Panc1 (cell line): Measurements from ENCODE around the gene GLRX. TPM values are rescaled to one million over a fixed set of nuclear protein-coding genes. Genes with fewer than 3 reads are reported as not detected.

Experiments used
- ATAC-seq: fragments of 200-7000 bp; cut with Tn5 transposase; 2 replicates; pipeline ENCODE4 v1.9.1; 2020; ENCODE audit warnings: mild to moderate bottlenecking, moderate library complexity
- BruUV-seq: library from RNA; stranded (reverse); fragments of 400-500 nt; replicated peaks from 2 replicates; lab custom pipeline; 2021; lab: Mats Ljungman, UMichigan
- CTCF ChIA-PET: fragments of 300-600 bp; sonication (Branson Sonifier 250); formaldehyde crosslinking; loops from one replicate; lab custom pipeline; 2022; ENCODE audit warnings: antibody characterized with exemption; lab: Charles Lee
- POLR2A ChIA-PET: fragments of 300-600 bp; sonication (Branson Sonifier 250); formaldehyde crosslinking; loops from one replicate; lab custom pipeline; 2022; ENCODE audit warnings: antibody characterized with exemption; lab: Charles Lee
- DNase-seq: peaks from one replicate; pipeline ENCODE4 v3.0.0-alpha.2; 2010; ENCODE audit warnings: low read depth, low spot score
- H3K27ac ChIP-seq: 2 replicates; pipeline ENCODE4 v1.5.1; 2011; ENCODE audit warnings: mild to moderate bottlenecking, low read length, inconsistent platforms
- H3K27me3 ChIP-seq: fragments of 200-500 bp; sonication (Bioruptor generic); 2 replicates; pipeline ENCODE4 v1.6.0; 2014; ENCODE audit warnings: low read length, inconsistent platforms; ENCODE audit not compliant: control insufficient read depth, insufficient read depth
- H3K36me3 ChIP-seq: fragments of 200-500 bp; sonication (Bioruptor generic); 2 replicates; pipeline ENCODE4 v1.5.1; 2014; ENCODE audit warnings: inconsistent platforms, mild to moderate bottlenecking, low read length, moderate library complexity; ENCODE audit not compliant: control insufficient read depth, insufficient read depth
- H3K4me1 ChIP-seq: 2 replicates; pipeline ENCODE4 v1.5.1; 2011; ENCODE audit warnings: inconsistent platforms, mild to moderate bottlenecking, low read length, moderate library complexity; ENCODE audit not compliant: control insufficient read depth, insufficient read depth
- H3K4me3 ChIP-seq, 2 experiments: 2 replicates each; pipeline ENCODE4 v1.5.1; 2011 to 2012; ENCODE audit warnings: low read depth in 2 of 2, low read length in 2 of 2, mild to moderate bottlenecking in 2 of 2, inconsistent platforms in 1 of 2, moderate library complexity in 1 of 2
- H3K9me3 ChIP-seq: fragments of 200-500 bp; sonication (Bioruptor generic); 2 replicates; pipeline ENCODE4 v1.5.1; 2014; ENCODE audit warnings: low read depth, mild to moderate bottlenecking, inconsistent platforms, low read length, moderate library complexity; ENCODE audit not compliant: control insufficient read depth, insufficient read depth
- POLR2AphosphoS5 ChIP-seq: IDR thresholded peaks from 2 replicates; pipeline ENCODE4 v1.6.1; 2012; ENCODE audit warnings: mild to moderate bottlenecking, low read depth, low read length, moderate library complexity
- SIN3A ChIP-seq: IDR thresholded peaks from 2 replicates; pipeline ENCODE4 v1.6.1; 2012; ENCODE audit warnings: low read depth, mild to moderate bottlenecking, low read length, moderate library complexity, borderline replicate concordance; ENCODE audit not compliant: insufficient read depth
- TCF7L2 ChIP-seq: IDR thresholded peaks from 2 replicates; pipeline ENCODE4 v1.6.1; 2011; ENCODE audit warnings: mild to moderate bottlenecking, low read depth, low read length, inconsistent platforms
- in situ Hi-C: cut with HindIII; loops from 2 replicates; pipeline ENCODE4 v1.10.0; 2016; ENCODE audit warnings: low sequenced_read_pairs, low pct_unique_long_range_greater_than_20kb
- intact Hi-C: fragments of 100-400 bp; cut with micrococcal nuclease; formaldehyde crosslinking; loops from one replicate; pipeline ENCODE4 v1.10.0; 2022; ENCODE audit not compliant: unreplicated experiment
- total RNA-seq: library from RNA; stranded (reverse); gene quantifications from one replicate; pipeline ENCODE4 v1.2.1, GENCODE V29; 2021; ENCODE audit not compliant: unreplicated experiment
- TF ChIP-seq, protein P1 (sequence below), 2 experiments: IDR thresholded peaks; 2 replicates each; pipeline ENCODE4 v1.6.1; 2011 to 2012; ENCODE audit warnings: low read depth in 2 of 2, control low read depth in 1 of 2, low read length in 1 of 2, mild to moderate bottlenecking in 1 of 2, moderate library complexity in 1 of 2; ENCODE audit not compliant: insufficient read depth in 1 of 2
- TF ChIP-seq, protein P2 (sequence below): fragments of 450-650 bp; IDR thresholded peaks from 2 replicates; pipeline ENCODE4 v1.5.1; 2017; ENCODE audit warnings: mild to moderate bottlenecking

The GLRX gene
- total RNA-seq, 1 experiment from 2014 or later, result 5.8 TPM

DNA sequence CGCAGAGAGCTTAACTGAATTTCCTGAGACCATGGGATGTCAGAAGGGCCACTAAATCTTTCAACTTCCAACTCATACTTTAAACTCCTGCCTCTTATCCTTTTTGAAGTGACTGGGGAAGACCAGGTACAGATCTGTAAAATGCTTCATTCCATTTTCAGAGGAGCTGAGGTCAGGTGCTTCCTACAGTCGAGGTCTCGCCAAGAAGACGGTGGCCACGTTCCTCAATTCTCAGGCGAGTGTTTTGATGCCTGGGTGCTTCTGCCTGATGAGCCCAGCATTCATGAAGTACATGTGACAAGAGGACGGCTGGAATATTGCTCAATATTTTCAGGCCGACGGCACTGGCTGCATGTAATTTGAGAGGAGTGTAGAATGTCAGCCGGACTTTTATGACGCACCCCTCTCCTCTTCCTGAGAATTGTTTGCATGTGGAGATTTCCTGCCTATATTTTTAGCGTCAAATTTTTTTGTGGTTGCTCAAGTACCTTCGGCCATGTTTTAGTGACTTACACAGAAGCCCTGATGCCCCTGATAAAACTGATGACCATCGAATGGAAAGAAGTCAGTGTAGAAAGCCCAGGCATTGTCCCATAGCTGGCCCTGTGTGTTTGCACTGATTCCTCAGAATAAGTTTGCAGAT is 38.8 kb upstream of the GLRX start:
- no peaks in the 10 kb centered on the region for H3K9me3 ChIP-seq
- no peak for TF ChIP-seq POLR2AphosphoS5
- TF ChIP-seq, protein P1, sequence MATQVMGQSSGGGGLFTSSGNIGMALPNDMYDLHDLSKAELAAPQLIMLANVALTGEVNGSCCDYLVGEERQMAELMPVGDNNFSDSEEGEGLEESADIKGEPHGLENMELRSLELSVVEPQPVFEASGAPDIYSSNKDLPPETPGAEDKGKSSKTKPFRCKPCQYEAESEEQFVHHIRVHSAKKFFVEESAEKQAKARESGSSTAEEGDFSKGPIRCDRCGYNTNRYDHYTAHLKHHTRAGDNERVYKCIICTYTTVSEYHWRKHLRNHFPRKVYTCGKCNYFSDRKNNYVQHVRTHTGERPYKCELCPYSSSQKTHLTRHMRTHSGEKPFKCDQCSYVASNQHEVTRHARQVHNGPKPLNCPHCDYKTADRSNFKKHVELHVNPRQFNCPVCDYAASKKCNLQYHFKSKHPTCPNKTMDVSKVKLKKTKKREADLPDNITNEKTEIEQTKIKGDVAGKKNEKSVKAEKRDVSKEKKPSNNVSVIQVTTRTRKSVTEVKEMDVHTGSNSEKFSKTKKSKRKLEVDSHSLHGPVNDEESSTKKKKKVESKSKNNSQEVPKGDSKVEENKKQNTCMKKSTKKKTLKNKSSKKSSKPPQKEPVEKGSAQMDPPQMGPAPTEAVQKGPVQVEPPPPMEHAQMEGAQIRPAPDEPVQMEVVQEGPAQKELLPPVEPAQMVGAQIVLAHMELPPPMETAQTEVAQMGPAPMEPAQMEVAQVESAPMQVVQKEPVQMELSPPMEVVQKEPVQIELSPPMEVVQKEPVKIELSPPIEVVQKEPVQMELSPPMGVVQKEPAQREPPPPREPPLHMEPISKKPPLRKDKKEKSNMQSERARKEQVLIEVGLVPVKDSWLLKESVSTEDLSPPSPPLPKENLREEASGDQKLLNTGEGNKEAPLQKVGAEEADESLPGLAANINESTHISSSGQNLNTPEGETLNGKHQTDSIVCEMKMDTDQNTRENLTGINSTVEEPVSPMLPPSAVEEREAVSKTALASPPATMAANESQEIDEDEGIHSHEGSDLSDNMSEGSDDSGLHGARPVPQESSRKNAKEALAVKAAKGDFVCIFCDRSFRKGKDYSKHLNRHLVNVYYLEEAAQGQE (IDR thresholded peaks at IDR 0.05; ENCODE audit: insufficient read depth in 1 of 2, low read depth in 2 of 2, low read length in 1 of 2), result no peak
- TF ChIP-seq TCF7L2, result no peak
- TF ChIP-seq, protein P2, sequence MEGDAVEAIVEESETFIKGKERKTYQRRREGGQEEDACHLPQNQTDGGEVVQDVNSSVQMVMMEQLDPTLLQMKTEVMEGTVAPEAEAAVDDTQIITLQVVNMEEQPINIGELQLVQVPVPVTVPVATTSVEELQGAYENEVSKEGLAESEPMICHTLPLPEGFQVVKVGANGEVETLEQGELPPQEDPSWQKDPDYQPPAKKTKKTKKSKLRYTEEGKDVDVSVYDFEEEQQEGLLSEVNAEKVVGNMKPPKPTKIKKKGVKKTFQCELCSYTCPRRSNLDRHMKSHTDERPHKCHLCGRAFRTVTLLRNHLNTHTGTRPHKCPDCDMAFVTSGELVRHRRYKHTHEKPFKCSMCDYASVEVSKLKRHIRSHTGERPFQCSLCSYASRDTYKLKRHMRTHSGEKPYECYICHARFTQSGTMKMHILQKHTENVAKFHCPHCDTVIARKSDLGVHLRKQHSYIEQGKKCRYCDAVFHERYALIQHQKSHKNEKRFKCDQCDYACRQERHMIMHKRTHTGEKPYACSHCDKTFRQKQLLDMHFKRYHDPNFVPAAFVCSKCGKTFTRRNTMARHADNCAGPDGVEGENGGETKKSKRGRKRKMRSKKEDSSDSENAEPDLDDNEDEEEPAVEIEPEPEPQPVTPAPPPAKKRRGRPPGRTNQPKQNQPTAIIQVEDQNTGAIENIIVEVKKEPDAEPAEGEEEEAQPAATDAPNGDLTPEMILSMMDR, result no peak
- no peak for TF ChIP-seq SIN3A
- ChIA-PET CTCF (no interaction called here), POLR2A (no interaction called here)
- peaks cover 10% of the 10 kb centered on the region; the same call in 1 of the 2 replicates for H3K4me1 ChIP-seq
- no peak overlapping the region for H3K4me3 ChIP-seq
- H3K27me3 ChIP-seq, result no peaks in the 10 kb centered on the region
- no peaks in the 10 kb centered on the region for H3K36me3 ChIP-seq
- no peak overlapping the region for H3K27ac ChIP-seq
- intact Hi-C loops (loop anchor here (10.0 kb wide), 1 partner anchor 743 kb away; no protein-coding TSS in a partner anchor), in situ Hi-C loops (no loop called here)
- no TSS peak for BruUV-seq
- ATAC-seq, result no peak
- peak; percentile 88 for DNase-seq

DNA sequence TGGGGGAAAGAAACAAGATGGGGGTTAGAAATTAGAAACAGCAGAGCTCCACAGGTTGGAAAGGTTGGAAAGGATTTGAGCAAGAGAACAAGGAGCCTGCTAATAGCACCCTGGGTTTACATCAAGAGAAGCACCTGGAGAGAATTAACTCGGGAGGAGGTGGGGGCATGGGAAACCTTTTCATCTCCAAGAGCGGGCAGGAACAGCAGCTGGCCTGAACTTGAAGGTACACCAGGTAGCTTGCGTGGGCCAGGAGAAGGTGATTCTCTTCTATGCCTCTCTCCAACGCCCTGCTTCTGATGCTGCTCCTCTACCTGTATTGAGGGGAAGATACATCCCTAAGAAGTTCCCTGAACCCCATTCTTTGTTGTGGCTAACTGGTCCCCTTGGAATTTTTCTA is 37.1 kb upstream of the GLRX start:
- CTCF ChIA-PET, result no interaction called here
- DNase-seq (no peak), ATAC-seq (no peak)
- H3K4me3 ChIP-seq, result no peak overlapping the region
- in situ Hi-C loops, result no loop called here
- BruUV-seq, result no TSS peak
- peaks cover 10% of the 10 kb centered on the region; the same call in 1 of the 2 replicates for H3K4me1 ChIP-seq
- no peaks in the 10 kb centered on the region for H3K27me3 ChIP-seq
- intact Hi-C loops, result loop anchor here (1.0 to 10.0 kb wide), 2 partner anchors 477 to 745 kb away; no protein-coding TSS in a partner anchor
- H3K9me3 ChIP-seq, result no peaks in the 10 kb centered on the region
- TF ChIP-seq, protein P1 (IDR thresholded peaks at IDR 0.05; ENCODE audit: insufficient read depth in 1 of 2, low read depth in 2 of 2, low read length in 1 of 2), result no peak
- no peak for TF ChIP-seq SIN3A
- TF ChIP-seq POLR2AphosphoS5, result no peak
- TF ChIP-seq TCF7L2, result no peak
- TF ChIP-seq, protein P2, result no peak
- H3K36me3 ChIP-seq, result no peaks in the 10 kb centered on the region
- POLR2A ChIA-PET, result interaction anchor here (0.5 kb wide), 1 partner anchor 92 kb away, joined by 4 read pairs; no protein-coding TSS in a partner anchor
- H3K27ac ChIP-seq, result 0 out of 2 replicates have a peak overlapping the region, but pooled peaks have one; percentile 20
